ENCODE data around the gene TKFC. TPM values are rescaled to one million over a fixed set of nuclear protein-coding genes. Genes with fewer than 3 reads are reported as not detected.

TKFC gene
- total RNA-seq, 1 experiment from 2014 or later, result 79.6 TPM

DNA sequence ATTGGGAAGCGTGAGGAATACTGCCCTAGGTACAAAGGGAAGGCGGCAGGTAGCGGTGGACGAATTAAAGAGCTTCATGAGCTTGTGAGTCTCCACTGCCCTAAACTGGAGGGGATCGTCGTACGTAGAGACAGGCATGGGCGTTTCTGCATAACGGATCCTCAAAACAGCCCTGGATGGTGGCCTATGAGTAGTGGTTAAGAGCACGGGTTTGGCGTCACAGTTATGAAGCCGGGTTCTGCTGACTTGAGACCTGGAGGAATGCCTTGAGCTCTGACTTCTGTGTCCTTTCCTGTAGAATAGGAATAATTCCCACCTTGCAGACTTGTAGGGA is 29.5 kb downstream of the TKFC start:
- Histone ChIP-seq H3K27me3 (ENCODE audit: control insufficient read depth, insufficient read depth, low read length) (no peaks in the 10 kb centered on the region), H3K36me3 (ENCODE audit: control insufficient read depth, insufficient read depth, low read length) (peaks cover 25% of the 10 kb centered on the region), H3K4me1 (ENCODE audit: control insufficient read depth, insufficient read depth, low read length) (peaks cover 12% of the 10 kb centered on the region), H3K27ac (ENCODE audit: low read length) (peak overlapping the region; percentile 99), H3K9me3 (ENCODE audit: control insufficient read depth, insufficient read depth, low read depth, low read length) (no peaks in the 10 kb centered on the region), H3K4me3 (ENCODE audit: low read depth in 2 of 2, low read length in 2 of 2) (peak overlapping the region; percentile 94 to 95)
- DNase-seq (ENCODE audit: low read depth, low spot score), result no peak
- CTCF ChIA-PET, result interaction anchor here (0.6 to 2.2 kb wide), 3 partner anchors 23 to 48 kb away, joined by 5 to 13 read pairs (median 13); no protein-coding TSS in a partner anchor
- ATAC-seq, result peak; percentile 24
- intact Hi-C loops (cut with micrococcal nuclease; ENCODE audit: unreplicated experiment) (no loop called here), in situ Hi-C loops (cut with HindIII; ENCODE audit: low pct_unique_long_range_greater_than_20kb, low sequenced_read_pairs) (no loop called here)
- TSS peak; percentile 94 for BruUV-seq (replicated peaks)
- POLR2A ChIA-PET, result interaction anchor here (0.5 to 2.5 kb wide), 5 partner anchors 8 to 69 kb away, joined by 3 to 11 read pairs (median 9); partner anchors contain the start of genes CPSF7 and SDHAF2
- TF ChIP-seq SIN3A (IDR thresholded peaks at IDR 0.05; ENCODE audit: borderline replicate concordance, insufficient read depth, low read depth, low read length) (no peak), POLR2AphosphoS5 (IDR thresholded peaks at IDR 0.05; ENCODE audit: low read depth, low read length) (no peak), TCF7L2 (IDR thresholded peaks at IDR 0.05; ENCODE audit: low read depth, low read length) (no peak)
- TF ChIP-seq, protein P1, sequence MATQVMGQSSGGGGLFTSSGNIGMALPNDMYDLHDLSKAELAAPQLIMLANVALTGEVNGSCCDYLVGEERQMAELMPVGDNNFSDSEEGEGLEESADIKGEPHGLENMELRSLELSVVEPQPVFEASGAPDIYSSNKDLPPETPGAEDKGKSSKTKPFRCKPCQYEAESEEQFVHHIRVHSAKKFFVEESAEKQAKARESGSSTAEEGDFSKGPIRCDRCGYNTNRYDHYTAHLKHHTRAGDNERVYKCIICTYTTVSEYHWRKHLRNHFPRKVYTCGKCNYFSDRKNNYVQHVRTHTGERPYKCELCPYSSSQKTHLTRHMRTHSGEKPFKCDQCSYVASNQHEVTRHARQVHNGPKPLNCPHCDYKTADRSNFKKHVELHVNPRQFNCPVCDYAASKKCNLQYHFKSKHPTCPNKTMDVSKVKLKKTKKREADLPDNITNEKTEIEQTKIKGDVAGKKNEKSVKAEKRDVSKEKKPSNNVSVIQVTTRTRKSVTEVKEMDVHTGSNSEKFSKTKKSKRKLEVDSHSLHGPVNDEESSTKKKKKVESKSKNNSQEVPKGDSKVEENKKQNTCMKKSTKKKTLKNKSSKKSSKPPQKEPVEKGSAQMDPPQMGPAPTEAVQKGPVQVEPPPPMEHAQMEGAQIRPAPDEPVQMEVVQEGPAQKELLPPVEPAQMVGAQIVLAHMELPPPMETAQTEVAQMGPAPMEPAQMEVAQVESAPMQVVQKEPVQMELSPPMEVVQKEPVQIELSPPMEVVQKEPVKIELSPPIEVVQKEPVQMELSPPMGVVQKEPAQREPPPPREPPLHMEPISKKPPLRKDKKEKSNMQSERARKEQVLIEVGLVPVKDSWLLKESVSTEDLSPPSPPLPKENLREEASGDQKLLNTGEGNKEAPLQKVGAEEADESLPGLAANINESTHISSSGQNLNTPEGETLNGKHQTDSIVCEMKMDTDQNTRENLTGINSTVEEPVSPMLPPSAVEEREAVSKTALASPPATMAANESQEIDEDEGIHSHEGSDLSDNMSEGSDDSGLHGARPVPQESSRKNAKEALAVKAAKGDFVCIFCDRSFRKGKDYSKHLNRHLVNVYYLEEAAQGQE (IDR thresholded peaks at IDR 0.05; ENCODE audit: insufficient read depth in 1 of 2, low read depth in 2 of 2, low read length in 1 of 2), result no peak
- TF ChIP-seq, protein P2, sequence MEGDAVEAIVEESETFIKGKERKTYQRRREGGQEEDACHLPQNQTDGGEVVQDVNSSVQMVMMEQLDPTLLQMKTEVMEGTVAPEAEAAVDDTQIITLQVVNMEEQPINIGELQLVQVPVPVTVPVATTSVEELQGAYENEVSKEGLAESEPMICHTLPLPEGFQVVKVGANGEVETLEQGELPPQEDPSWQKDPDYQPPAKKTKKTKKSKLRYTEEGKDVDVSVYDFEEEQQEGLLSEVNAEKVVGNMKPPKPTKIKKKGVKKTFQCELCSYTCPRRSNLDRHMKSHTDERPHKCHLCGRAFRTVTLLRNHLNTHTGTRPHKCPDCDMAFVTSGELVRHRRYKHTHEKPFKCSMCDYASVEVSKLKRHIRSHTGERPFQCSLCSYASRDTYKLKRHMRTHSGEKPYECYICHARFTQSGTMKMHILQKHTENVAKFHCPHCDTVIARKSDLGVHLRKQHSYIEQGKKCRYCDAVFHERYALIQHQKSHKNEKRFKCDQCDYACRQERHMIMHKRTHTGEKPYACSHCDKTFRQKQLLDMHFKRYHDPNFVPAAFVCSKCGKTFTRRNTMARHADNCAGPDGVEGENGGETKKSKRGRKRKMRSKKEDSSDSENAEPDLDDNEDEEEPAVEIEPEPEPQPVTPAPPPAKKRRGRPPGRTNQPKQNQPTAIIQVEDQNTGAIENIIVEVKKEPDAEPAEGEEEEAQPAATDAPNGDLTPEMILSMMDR (IDR thresholded peaks at IDR 0.05), result no peak

DNA sequence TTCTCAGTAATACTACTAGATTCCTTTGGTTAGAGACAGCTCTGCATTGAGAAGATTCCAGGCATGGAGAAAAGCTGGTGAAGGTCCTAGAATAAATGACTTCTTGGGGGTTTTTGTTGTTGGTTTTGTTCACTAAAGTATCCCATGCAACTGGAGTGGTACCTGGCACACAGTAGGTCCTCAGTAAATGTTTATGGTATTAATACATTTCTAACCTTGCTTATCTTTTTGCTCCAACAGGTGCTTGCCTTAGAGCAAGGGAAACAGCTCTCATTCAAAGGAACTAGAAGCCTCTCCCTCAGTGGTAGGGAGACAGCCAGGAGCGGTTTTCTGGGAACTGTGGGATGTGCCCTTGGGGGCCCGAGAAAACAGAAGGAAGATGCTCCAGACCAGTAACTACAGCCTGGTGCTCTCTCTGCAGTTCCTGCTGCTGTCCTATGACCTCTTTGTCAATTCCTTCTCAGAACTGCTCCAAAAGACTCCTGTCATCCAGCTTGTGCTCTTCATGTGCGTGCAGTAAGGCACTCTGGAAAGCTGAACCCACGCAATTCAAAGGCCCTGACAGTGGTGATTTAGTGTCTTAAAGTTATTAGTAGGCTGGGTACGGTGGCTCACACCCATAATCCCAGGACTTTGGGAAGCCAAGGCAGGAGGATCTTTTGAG is 31.1 kb downstream of the TKFC start:
- Histone ChIP-seq H3K36me3 (ENCODE audit: control insufficient read depth, insufficient read depth, low read length) (peaks cover 31% of the 10 kb centered on the region), H3K4me1 (ENCODE audit: control insufficient read depth, insufficient read depth, low read length) (peaks cover 12% of the 10 kb centered on the region), H3K27ac (ENCODE audit: low read length) (peak overlapping the region; percentile 99; the same call in 1 of the 2 replicates), H3K27me3 (ENCODE audit: control insufficient read depth, insufficient read depth, low read length) (no peaks in the 10 kb centered on the region), H3K9me3 (ENCODE audit: control insufficient read depth, insufficient read depth, low read depth, low read length) (no peaks in the 10 kb centered on the region), H3K4me3 (ENCODE audit: low read depth in 2 of 2, low read length in 2 of 2) (peak overlapping the region in 1 of 2 experiments; percentile 94; a peak in 2 of 4 replicates)
- in situ Hi-C loops (cut with HindIII; ENCODE audit: low pct_unique_long_range_greater_than_20kb, low sequenced_read_pairs) (no loop called here), intact Hi-C loops (cut with micrococcal nuclease; ENCODE audit: unreplicated experiment) (no loop called here)
- TF ChIP-seq, protein P2 (IDR thresholded peaks at IDR 0.05), result no peak
- no peak for TF ChIP-seq POLR2AphosphoS5 (IDR thresholded peaks at IDR 0.05; ENCODE audit: low read depth, low read length)
- no peak for TF ChIP-seq TCF7L2 (IDR thresholded peaks at IDR 0.05; ENCODE audit: low read depth, low read length)
- TF ChIP-seq, protein P1 (IDR thresholded peaks at IDR 0.05; ENCODE audit: insufficient read depth in 1 of 2, low read depth in 2 of 2, low read length in 1 of 2), result no peak
- no peak for TF ChIP-seq SIN3A (IDR thresholded peaks at IDR 0.05; ENCODE audit: borderline replicate concordance, insufficient read depth, low read depth, low read length)
- ChIA-PET CTCF (no interaction called here), POLR2A (no interaction called here)
- ATAC-seq (no peak), DNase-seq (ENCODE audit: low read depth, low spot score) (no peak)
- no TSS peak for BruUV-seq (replicated peaks)
